Activated CD4-positive, alpha-beta memory T cell treated with anti-CD3 and anti-CD28 coated beads for 36 hours (primary cell): ENCODE measurements around the gene PGLYRP2. TPM values are rescaled to one million over a fixed set of nuclear protein-coding genes. Genes with fewer than 3 reads are reported as not detected.

Experiments
- CTCF ChIA-PET: fragments of 350-600 bp; sonication (Branson Sonifier 250); formaldehyde crosslinking; loops from one replicate; lab custom pipeline; 2021; ENCODE audit warnings: antibody characterized with exemption, inconsistent platforms; lab: Charles Lee
- POLR2A ChIA-PET: fragments of 350-600 bp; sonication (Branson Sonifier 250); formaldehyde crosslinking; loops from one replicate; lab custom pipeline; 2021; ENCODE audit warnings: antibody characterized with exemption; lab: Charles Lee
- DNase-seq: peaks from one replicate; pipeline ENCODE4 v3.0.0-alpha.2; 2020
- H3K27ac Mint-ChIP-seq: one replicate; pipeline ENCODE4 v1.8.0; 2021; ENCODE audit warnings: mixed read lengths
- H3K27me3 Mint-ChIP-seq: one replicate; pipeline ENCODE4 v1.8.0; 2021; ENCODE audit warnings: mixed read lengths
- H3K36me3 Mint-ChIP-seq: one replicate; pipeline ENCODE4 v1.8.0; 2021; ENCODE audit warnings: mixed read lengths
- H3K4me1 Mint-ChIP-seq: one replicate; pipeline ENCODE4 v1.8.0; 2021; ENCODE audit warnings: low read depth, mixed read lengths
- H3K4me3 Mint-ChIP-seq: one replicate; pipeline ENCODE4 v1.8.0; 2021; ENCODE audit warnings: mild to moderate bottlenecking, mixed read lengths
- H3K9me3 Mint-ChIP-seq: one replicate; pipeline ENCODE4 v1.8.0; 2021; ENCODE audit warnings: mixed read lengths
- intact Hi-C: fragments of 100-400 bp; cut with micrococcal nuclease; formaldehyde crosslinking; loops from one replicate; pipeline ENCODE4 v1.15.1; 2023
- total RNA-seq, 2 experiments: library from RNA; stranded (reverse); gene quantifications; one replicate each; pipeline ENCODE4 v1.2.3, GENCODE V29; 2021

Gene PGLYRP2
- total RNA-seq, 2 experiments from 2014 or later, result 0.24 TPM; not detected in 1

GRCh38 chr19:15443838-15444237, 35.5 kb downstream of the PGLYRP2 start:
- no peaks in the 10 kb centered on the region for H3K27me3 Mint-ChIP-seq
- intact Hi-C loops, result no loop called here
- ChIA-PET CTCF (no interaction called here), POLR2A (no interaction called here)
- no peak overlapping the region for H3K27ac Mint-ChIP-seq
- no peaks in the 10 kb centered on the region for H3K36me3 Mint-ChIP-seq
- no peak for DNase-seq
- no peak overlapping the region for H3K4me3 Mint-ChIP-seq
- peaks cover 5% of the 10 kb centered on the region for H3K4me1 Mint-ChIP-seq
- H3K9me3 Mint-ChIP-seq, result no peaks in the 10 kb centered on the region

- no peaks in the 10 kb centered on the region for H3K27me3 Mint-ChIP-seq
- H3K4me1 Mint-ChIP-seq, result peaks cover under 1% of the 10 kb centered on the region
- H3K27ac Mint-ChIP-seq, result no peak overlapping the region
- no peak overlapping the region for H3K4me3 Mint-ChIP-seq
- no peak for DNase-seq
- intact Hi-C loops, result no loop called here
- POLR2A ChIA-PET, result no interaction called here
- no peaks in the 10 kb centered on the region for H3K36me3 Mint-ChIP-seq
- CTCF ChIA-PET, result no interaction called here
- H3K9me3 Mint-ChIP-seq, result no peaks in the 10 kb centered on the region
Observed at GRCh38 chr19:15443325-15443724, 36.0 kb downstream of the PGLYRP2 start.

GRCh38 chr19:15442142-15442920, 37.0 kb downstream of the PGLYRP2 start:
- Mint-ChIP-seq H3K4me3 (no peak overlapping the region), H3K27ac (no peak overlapping the region), H3K4me1 (no peaks in the 10 kb centered on the region), H3K36me3 (no peaks in the 10 kb centered on the region), H3K27me3 (no peaks in the 10 kb centered on the region), H3K9me3 (no peaks in the 10 kb centered on the region)
- CTCF ChIA-PET, result interaction anchor here (0.6 to 1.7 kb wide), 3 partner anchors 23 to 154 kb away, joined by 3 to 5 read pairs (median 4); partner anchors contain the start of gene AKAP8L
- POLR2A ChIA-PET, result no interaction called here
- intact Hi-C loops, result no loop called here
- no peak for DNase-seq

GRCh38 chr19:15441317-15441716, 38.0 kb downstream of the PGLYRP2 start:
- CTCF ChIA-PET, result interaction anchor here (1.3 to 1.7 kb wide), 2 partner anchors 22 to 114 kb away, joined by 4 to 5 read pairs; partner anchors contain the start of gene AKAP8L
- POLR2A ChIA-PET, result no interaction called here
- Mint-ChIP-seq H3K4me3 (no peak overlapping the region), H3K36me3 (no peaks in the 10 kb centered on the region), H3K27me3 (no peaks in the 10 kb centered on the region), H3K4me1 (peaks cover 1% of the 10 kb centered on the region), H3K27ac (no peak overlapping the region), H3K9me3 (no peaks in the 10 kb centered on the region)
- intact Hi-C loops, result no loop called here
- DNase-seq, result no peak

- no peaks in the 10 kb centered on the region for H3K9me3 Mint-ChIP-seq
- ChIA-PET CTCF (no interaction called here), POLR2A (no interaction called here)
- no peak overlapping the region for H3K4me3 Mint-ChIP-seq
- intact Hi-C loops, result no loop called here
- no peak for DNase-seq
- H3K4me1 Mint-ChIP-seq, result peaks cover 3% of the 10 kb centered on the region
- no peaks in the 10 kb centered on the region for H3K36me3 Mint-ChIP-seq
- no peak overlapping the region for H3K27ac Mint-ChIP-seq
- no peaks in the 10 kb centered on the region for H3K27me3 Mint-ChIP-seq
Observed at GRCh38 chr19:15439821-15440641, 39.3 kb downstream of the PGLYRP2 start.

- no peaks in the 10 kb centered on the region for H3K36me3 Mint-ChIP-seq
- no peaks in the 10 kb centered on the region for H3K27me3 Mint-ChIP-seq
- ChIA-PET POLR2A (no interaction called here), CTCF (interaction anchor here (0.8 kb wide), 1 partner anchor 116 kb away, joined by 3 read pairs; no protein-coding TSS in a partner anchor)
- intact Hi-C loops, result no loop called here
- H3K4me3 Mint-ChIP-seq, result no peak overlapping the region
- H3K4me1 Mint-ChIP-seq, result peaks cover 3% of the 10 kb centered on the region
- no peak for DNase-seq
- no peaks in the 10 kb centered on the region for H3K9me3 Mint-ChIP-seq
- no peak overlapping the region for H3K27ac Mint-ChIP-seq
Observed at GRCh38 chr19:15439078-15439799, 40.1 kb downstream of the PGLYRP2 start.

GRCh38 chr19:15438577-15438976, 40.7 kb downstream of the PGLYRP2 start:
- Mint-ChIP-seq H3K4me1 (peaks cover 4% of the 10 kb centered on the region), H3K36me3 (no peaks in the 10 kb centered on the region), H3K27ac (no peak overlapping the region), H3K9me3 (no peaks in the 10 kb centered on the region), H3K27me3 (no peaks in the 10 kb centered on the region), H3K4me3 (no peak overlapping the region)
- CTCF ChIA-PET, result interaction anchor here (0.8 kb wide), 1 partner anchor 117 kb away, joined by 3 read pairs; no protein-coding TSS in a partner anchor
- POLR2A ChIA-PET, result no interaction called here
- no peak for DNase-seq
- intact Hi-C loops, result no loop called here

- H3K27me3 Mint-ChIP-seq, result no peaks in the 10 kb centered on the region
- ChIA-PET POLR2A (no interaction called here), CTCF (interaction anchor here (0.8 kb wide), 1 partner anchor 117 kb away, joined by 3 read pairs; no protein-coding TSS in a partner anchor)
- no peak overlapping the region for H3K27ac Mint-ChIP-seq
- peaks cover 9% of the 10 kb centered on the region for H3K4me1 Mint-ChIP-seq
- DNase-seq, result no peak
- no peaks in the 10 kb centered on the region for H3K9me3 Mint-ChIP-seq
- H3K36me3 Mint-ChIP-seq, result no peaks in the 10 kb centered on the region
- intact Hi-C loops, result no loop called here
- H3K4me3 Mint-ChIP-seq, result no peak overlapping the region
Observed at GRCh38 chr19:15438124-15438496, 41.2 kb downstream of the PGLYRP2 start.

- ChIA-PET CTCF (interaction anchor here (1.1 to 2.3 kb wide), 2 partner anchors 118 to 119 kb away, joined by 3 to 7 read pairs; no protein-coding TSS in a partner anchor), POLR2A (interaction anchor here (1.7 kb wide), 1 partner anchor 25 kb away, joined by 3 read pairs; no protein-coding TSS in a partner anchor)
- no peaks in the 10 kb centered on the region for H3K27me3 Mint-ChIP-seq
- intact Hi-C loops, result no loop called here
- H3K9me3 Mint-ChIP-seq, result no peaks in the 10 kb centered on the region
- H3K36me3 Mint-ChIP-seq, result no peaks in the 10 kb centered on the region
- H3K27ac Mint-ChIP-seq, result no peak overlapping the region
- H3K4me1 Mint-ChIP-seq, result peaks cover 11% of the 10 kb centered on the region
- DNase-seq, result no peak
- H3K4me3 Mint-ChIP-seq, result no peak overlapping the region
Observed at GRCh38 chr19:15437355-15438123, 41.8 kb downstream of the PGLYRP2 start.

- Mint-ChIP-seq H3K27me3 (no peaks in the 10 kb centered on the region), H3K27ac (no peak overlapping the region), H3K4me3 (no peak overlapping the region), H3K9me3 (no peaks in the 10 kb centered on the region), H3K36me3 (peaks cover 3% of the 10 kb centered on the region), H3K4me1 (peaks cover 13% of the 10 kb centered on the region)
- DNase-seq, result no peak
- ChIA-PET POLR2A (interaction anchor here (1.7 kb wide), 1 partner anchor 26 kb away, joined by 3 read pairs; no protein-coding TSS in a partner anchor), CTCF (interaction anchor here (1.1 to 2.3 kb wide), 2 partner anchors 119 to 120 kb away, joined by 3 to 7 read pairs; no protein-coding TSS in a partner anchor)
- intact Hi-C loops, result no loop called here
Observed at GRCh38 chr19:15436826-15437110, 42.5 kb downstream of the PGLYRP2 start.
